Spinal cord (tissue), 10 donors: ENCODE measurements around the gene CXCL10. TPM values are rescaled to one million over a fixed set of nuclear protein-coding genes. Genes with fewer than 3 reads are reported as not detected.

Experiments used
- DNase-seq, 6 donors: peaks; one replicate each; pipeline versions ENCODE4 v3.0.0 to v3.0.0-alpha.2; 2013 to 2015; ENCODE audit warnings: low spot score in 6 of 6, low read depth in 4 of 6
- H3K27ac ChIP-seq: one replicate; pipeline ENCODE4 v1.5.1; 2013; ENCODE audit warnings: low read depth, low read length, control low read depth
- H3K27me3 ChIP-seq: one replicate; pipeline ENCODE4 v1.6.1; 2013; ENCODE audit warnings: low read length; ENCODE audit not compliant: control insufficient read depth, insufficient read depth
- H3K36me3 ChIP-seq: one replicate; pipeline ENCODE4 v1.6.1; 2013; ENCODE audit warnings: low read length; ENCODE audit not compliant: control insufficient read depth, insufficient read depth
- H3K4me1 ChIP-seq: one replicate; pipeline ENCODE4 v1.6.1; 2013; ENCODE audit warnings: low read length; ENCODE audit not compliant: control insufficient read depth, insufficient read depth
- H3K4me3 ChIP-seq: one replicate; pipeline ENCODE4 v1.5.1; 2013; ENCODE audit warnings: low read depth, low read length, control low read depth
- H3K9me3 ChIP-seq: one replicate; pipeline ENCODE4 v1.6.1; 2013; ENCODE audit warnings: low read length; ENCODE audit not compliant: control insufficient read depth, insufficient read depth
- WGBS: methylation state at CpG from one replicate; pipeline ENCODE4 v1.1.5; 2013; ENCODE audit warnings: missing lambda C conversion rate; ENCODE audit not compliant: insufficient coverage; 5-methylcytosine and 5-hydroxymethylcytosine counted together
- polyA plus RNA-seq, 2 donors: library from polyadenylated mRNA; unstranded; fragments of 120-200 nt; gene quantifications; one replicate each; pipeline ENCODE4 v1.2.1, GENCODE V29; 2013; ENCODE audit not compliant: insufficient read length in 2 of 2
- total RNA-seq, 2 donors: library from RNA; depleted of rRNA in 1 of 2; stranded (reverse); fragments of 120-200 nt in 1 of 2; fragments of >200 nt in 1 of 2; gene quantifications; one replicate each; pipeline versions ENCODE4 v1.2.3 to v1.2.4, GENCODE V29; 2013 to 2014
- donor health status: healthy.

CXCL10 gene
- total and polyA plus RNA-seq, 4 donors: 0.28 to 1.9 TPM; not detected in 2

GRCh38 chr4:76035141-76035540 is 11.8 kb upstream of the CXCL10 start:
- Histone ChIP-seq H3K9me3 (no peaks in the 10 kb centered on the region), H3K36me3 (no peaks in the 10 kb centered on the region), H3K4me3 (no peak overlapping the region), H3K27me3 (no peaks in the 10 kb centered on the region), H3K4me1 (no peaks in the 10 kb centered on the region), H3K27ac (no peak overlapping the region)
- WGBS: 20% methylated on average over 1 of the region's 3 CpGs
- DNase-seq: peak in 2 of 6 donors; percentile 14 to 68

DNA sequence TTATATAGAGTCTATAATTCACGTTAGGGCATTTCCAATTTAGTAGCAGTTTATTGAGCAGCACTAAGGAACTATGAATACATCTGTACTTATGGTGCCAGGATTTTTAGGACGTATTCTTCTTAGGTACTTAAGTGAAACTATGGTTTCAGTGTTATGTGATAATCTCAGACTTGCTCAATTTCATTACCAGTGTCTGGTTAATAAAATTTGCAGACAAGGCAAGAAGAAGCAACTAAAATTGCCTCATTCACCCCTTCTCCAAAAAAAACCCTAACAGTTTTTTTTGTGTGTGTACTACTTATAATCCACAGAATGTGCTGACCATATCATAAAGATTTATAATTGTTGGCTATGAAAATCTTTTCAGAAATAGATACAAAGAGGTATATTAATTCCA is 6.0 kb upstream of the CXCL10 start:
- Histone ChIP-seq H3K36me3 (no peaks in the 10 kb centered on the region), H3K4me3 (no peak overlapping the region), H3K9me3 (no peaks in the 10 kb centered on the region), H3K27ac (no peak overlapping the region), H3K4me1 (no peaks in the 10 kb centered on the region), H3K27me3 (no peaks in the 10 kb centered on the region)
- WGBS: no CpG with 5 or more reads among the region's 2 CpGs
- DNase-seq: no peak

DNA sequence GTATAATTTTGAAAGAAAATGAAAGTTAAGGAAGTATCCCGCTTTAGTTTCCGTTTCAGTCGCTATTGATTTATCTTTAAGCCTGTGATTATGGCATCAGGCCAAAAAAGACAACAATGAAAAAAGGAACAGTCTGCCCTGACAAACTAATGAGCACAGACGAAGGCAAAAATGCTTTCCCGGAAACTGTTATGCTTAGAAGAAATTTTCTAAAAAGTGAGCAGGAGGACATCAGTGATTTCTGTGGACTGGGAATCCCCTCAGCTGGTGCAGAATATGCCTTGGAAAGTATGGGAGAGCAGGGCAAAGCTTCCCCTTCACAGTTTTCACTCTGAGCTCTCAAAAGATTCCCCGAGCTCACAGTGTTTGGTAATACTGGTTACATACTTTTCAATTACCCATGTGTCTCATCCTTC is 5.1 kb upstream of the CXCL10 start:
- no peaks in the 10 kb centered on the region for H3K36me3 ChIP-seq
- WGBS: 32% methylated on average over 3 of the region's 6 CpGs
- DNase-seq: peak in 2 of 6 donors; percentile 28 to 50

GRCh38 chr4:76024065-76024464 is 768 bp upstream of the CXCL10 start:
- Histone ChIP-seq H3K4me1 (no peaks in the 10 kb centered on the region), H3K9me3 (no peaks in the 10 kb centered on the region), H3K36me3 (no peaks in the 10 kb centered on the region), H3K27me3 (no peaks in the 10 kb centered on the region), H3K4me3 (no peak overlapping the region), H3K27ac (no peak overlapping the region)
- DNase-seq: no peak
- 90% methylated on average over 4 of the region's 4 CpGs for WGBS

More for the DNA sequence above, 5.1 kb upstream of the CXCL10 start:
- H3K4me1 ChIP-seq: no peaks in the 10 kb centered on the region
- peak overlapping the region; percentile 14 for H3K4me3 ChIP-seq
- H3K9me3 ChIP-seq: no peaks in the 10 kb centered on the region
- no peaks in the 10 kb centered on the region for H3K27me3 ChIP-seq
- no peak overlapping the region for H3K27ac ChIP-seq

- DNase-seq: no peak
- no peak overlapping the region for H3K27ac ChIP-seq
- no peak overlapping the region for H3K4me3 ChIP-seq
- no peaks in the 10 kb centered on the region for H3K27me3 ChIP-seq
- no peaks in the 10 kb centered on the region for H3K9me3 ChIP-seq
- no peaks in the 10 kb centered on the region for H3K4me1 ChIP-seq
- no peaks in the 10 kb centered on the region for H3K36me3 ChIP-seq
- no CpG with 5 or more reads among the region's 2 CpGs for WGBS
These were observed 620 bp downstream of the CXCL10 start for GRCh38 chr4:76022677-76023076.

- Histone ChIP-seq H3K4me3 (no peak overlapping the region), H3K36me3 (no peaks in the 10 kb centered on the region), H3K4me1 (no peaks in the 10 kb centered on the region), H3K27ac (no peak overlapping the region), H3K27me3 (no peaks in the 10 kb centered on the region), H3K9me3 (no peaks in the 10 kb centered on the region)
- DNase-seq: no peak
- no CpG with 5 or more reads among the region's 4 CpGs for WGBS
These were observed 1.3 kb downstream of the CXCL10 start for GRCh38 chr4:76022031-76022430.

DNA sequence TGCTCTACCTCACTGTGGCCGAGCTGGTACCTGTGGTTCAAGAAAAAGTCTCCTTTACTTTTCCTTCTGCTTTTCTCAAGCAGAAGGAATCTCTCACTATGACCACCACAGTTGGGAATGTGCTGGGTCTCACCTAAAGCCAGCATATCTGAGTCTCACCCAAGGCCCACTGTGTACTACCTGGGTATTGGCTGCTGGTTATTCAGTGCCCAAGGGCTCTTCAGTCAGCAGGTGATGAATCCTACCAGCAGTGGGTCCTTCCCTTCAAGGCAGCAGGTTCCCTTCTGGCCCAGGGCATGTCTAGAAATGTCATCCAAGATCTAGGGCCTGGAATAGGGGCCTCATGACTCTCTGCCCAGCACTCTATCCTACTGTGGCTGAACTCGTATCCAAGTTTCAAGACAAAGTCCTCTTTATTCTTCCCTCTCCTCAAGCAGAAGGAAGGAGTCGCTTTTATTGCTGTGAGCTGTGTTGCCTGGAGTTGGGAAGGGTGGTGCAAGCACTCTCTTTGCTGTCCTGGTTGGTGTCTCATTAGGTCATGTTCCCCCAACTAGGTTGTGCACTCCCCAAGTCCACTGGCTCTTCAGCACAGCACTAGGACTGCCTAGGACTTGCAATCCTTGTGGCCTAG is 6.1 kb downstream of the CXCL10 start:
- Histone ChIP-seq H3K27me3 (no peaks in the 10 kb centered on the region), H3K27ac (no peak overlapping the region)
- 100% methylated on average over 1 of the region's 3 CpGs for WGBS

GRCh38 chr4:76016393-76016792 is 6.9 kb downstream of the CXCL10 start:
- no peak overlapping the region for H3K4me3 ChIP-seq
- H3K27ac ChIP-seq: no peak overlapping the region
- H3K4me1 ChIP-seq: peaks cover 3% of the 10 kb centered on the region
- H3K27me3 ChIP-seq: no peaks in the 10 kb centered on the region
- DNase-seq: peak in 2 of 6 donors; percentile 37 to 79
- H3K9me3 ChIP-seq: no peaks in the 10 kb centered on the region
- 88% methylated on average over 2 of the region's 2 CpGs for WGBS
- no peaks in the 10 kb centered on the region for H3K36me3 ChIP-seq

More for the DNA sequence above, 6.1 kb downstream of the CXCL10 start:
- no peak overlapping the region for H3K4me3 ChIP-seq
- no peaks in the 10 kb centered on the region for H3K4me1 ChIP-seq
- no peaks in the 10 kb centered on the region for H3K36me3 ChIP-seq
- no peaks in the 10 kb centered on the region for H3K9me3 ChIP-seq
- no peak for DNase-seq

DNA sequence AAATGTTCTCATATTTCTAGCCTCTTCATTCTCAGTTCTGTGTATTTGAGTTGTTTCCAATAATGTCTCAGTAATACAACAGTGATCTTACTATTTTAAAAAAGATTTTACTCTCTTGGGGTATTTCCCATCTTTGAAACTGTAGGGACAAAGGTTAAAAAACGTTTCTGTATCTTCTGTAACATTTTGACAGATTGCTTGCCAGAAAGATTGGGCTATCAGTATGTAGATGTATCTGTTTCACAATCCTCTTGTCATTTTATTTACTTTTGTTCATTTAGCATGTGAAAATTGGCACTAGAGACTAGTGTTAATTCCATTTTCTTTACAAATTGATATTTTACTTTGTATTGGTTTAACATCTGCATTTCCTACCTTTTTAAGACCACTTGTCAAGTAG is 9.8 kb downstream of the CXCL10 start:
- Histone ChIP-seq H3K4me3 (no peak overlapping the region), H3K27ac (no peak overlapping the region), H3K36me3 (no peaks in the 10 kb centered on the region), H3K4me1 (peaks cover 6% of the 10 kb centered on the region), H3K27me3 (no peaks in the 10 kb centered on the region), H3K9me3 (no peaks in the 10 kb centered on the region)
- no CpG with 5 or more reads among the region's 1 CpG for WGBS
- no peak for DNase-seq

- Histone ChIP-seq H3K27ac (peak overlapping the region; percentile 74), H3K36me3 (no peaks in the 10 kb centered on the region), H3K27me3 (no peaks in the 10 kb centered on the region), H3K9me3 (no peaks in the 10 kb centered on the region), H3K4me3 (no peak overlapping the region), H3K4me1 (peaks cover 6% of the 10 kb centered on the region)
- WGBS: no CpG with 5 or more reads among the region's 1 CpG
- DNase-seq: no peak
These were observed 10.9 kb downstream of the CXCL10 start for GRCh38 chr4:76012388-76012801.
